AG09309 (cell line): ENCODE results near the gene TK2.
A peak's percentile ranks its signal among the peaks of the same experiment; 100 is the strongest.

Experiments used
- DNase-seq: peaks from one replicate; pipeline ENCODE4 v3.0.0-alpha.2; 2010; ENCODE audit warnings: low read depth
- H3K4me3 ChIP-seq: 2 replicates; pipeline ENCODE4 v1.5.1; 2011; ENCODE audit warnings: mild to moderate bottlenecking, low read depth, low read length, moderate library complexity; ENCODE audit not compliant: control insufficient read depth
- TF ChIP-seq, protein P1 (sequence below): IDR thresholded peaks from 2 replicates; pipeline ENCODE4 v1.5.1; 2011; ENCODE audit warnings: mild to moderate bottlenecking, low read depth, low read length, inconsistent platforms; ENCODE audit not compliant: insufficient read depth, control insufficient read depth; ENCODE audit errors: missing control alignments

Gene TK2

DNA sequence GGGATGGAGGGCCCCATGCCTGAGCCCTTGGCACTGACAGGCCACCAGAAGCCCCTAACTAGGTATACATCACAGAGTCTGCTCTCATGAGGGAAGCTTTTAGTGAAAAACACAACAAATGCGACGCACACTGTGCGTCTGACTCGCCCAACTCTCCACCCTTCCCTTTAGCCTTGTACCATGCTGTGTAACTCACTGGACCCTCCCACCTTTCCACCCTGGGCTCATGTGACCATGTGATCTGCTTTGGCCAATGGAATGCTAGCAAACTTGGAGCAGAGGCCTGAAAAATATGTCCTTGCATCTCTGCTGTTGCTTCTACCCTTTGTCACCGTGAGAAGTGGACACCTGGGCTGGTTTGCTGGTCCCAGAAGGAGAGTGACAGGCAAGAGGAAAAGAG, 21.6 kb downstream of the TK2 start:
- no peak overlapping the region for H3K4me3 ChIP-seq
- TF ChIP-seq, protein P1, sequence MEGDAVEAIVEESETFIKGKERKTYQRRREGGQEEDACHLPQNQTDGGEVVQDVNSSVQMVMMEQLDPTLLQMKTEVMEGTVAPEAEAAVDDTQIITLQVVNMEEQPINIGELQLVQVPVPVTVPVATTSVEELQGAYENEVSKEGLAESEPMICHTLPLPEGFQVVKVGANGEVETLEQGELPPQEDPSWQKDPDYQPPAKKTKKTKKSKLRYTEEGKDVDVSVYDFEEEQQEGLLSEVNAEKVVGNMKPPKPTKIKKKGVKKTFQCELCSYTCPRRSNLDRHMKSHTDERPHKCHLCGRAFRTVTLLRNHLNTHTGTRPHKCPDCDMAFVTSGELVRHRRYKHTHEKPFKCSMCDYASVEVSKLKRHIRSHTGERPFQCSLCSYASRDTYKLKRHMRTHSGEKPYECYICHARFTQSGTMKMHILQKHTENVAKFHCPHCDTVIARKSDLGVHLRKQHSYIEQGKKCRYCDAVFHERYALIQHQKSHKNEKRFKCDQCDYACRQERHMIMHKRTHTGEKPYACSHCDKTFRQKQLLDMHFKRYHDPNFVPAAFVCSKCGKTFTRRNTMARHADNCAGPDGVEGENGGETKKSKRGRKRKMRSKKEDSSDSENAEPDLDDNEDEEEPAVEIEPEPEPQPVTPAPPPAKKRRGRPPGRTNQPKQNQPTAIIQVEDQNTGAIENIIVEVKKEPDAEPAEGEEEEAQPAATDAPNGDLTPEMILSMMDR = no peak
- DNase-seq = no peak

DNA sequence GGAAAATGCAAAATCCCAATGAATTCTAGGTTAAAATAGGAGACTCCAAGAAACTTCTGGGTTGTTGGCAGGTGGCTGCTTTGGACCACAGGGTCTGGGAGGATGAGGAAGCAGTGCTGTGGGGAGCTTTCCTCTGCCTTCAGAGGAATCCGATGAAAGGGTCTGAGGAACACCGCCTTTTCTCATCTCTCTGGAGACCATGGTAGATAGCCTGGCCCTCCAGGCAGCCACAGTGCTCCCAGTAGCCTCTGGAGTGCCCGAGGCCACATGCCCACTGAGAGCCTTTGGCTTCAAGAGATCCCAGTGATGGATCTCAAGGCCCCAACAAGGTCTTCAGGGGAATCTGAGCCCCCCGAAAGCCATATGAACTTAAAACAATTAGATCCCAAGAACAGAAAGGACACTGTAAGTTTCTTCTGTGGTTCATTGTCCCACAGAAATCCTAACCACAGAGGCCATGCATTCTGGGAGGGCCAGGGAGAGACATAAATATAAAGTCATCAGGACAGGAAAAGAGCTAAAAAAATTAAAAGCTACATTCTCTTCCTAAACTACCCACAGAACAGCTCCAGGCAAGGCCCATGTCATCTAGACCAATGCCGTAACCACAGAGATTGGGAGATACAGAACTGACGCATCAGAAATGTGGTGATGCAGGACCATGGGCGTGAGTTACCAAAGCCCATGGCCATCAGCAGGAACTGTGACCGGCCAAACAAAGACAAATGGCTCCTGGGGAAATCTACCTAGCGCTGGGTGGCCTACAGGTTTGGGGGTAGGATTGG, 24.3 kb downstream of the TK2 start:
- no peak overlapping the region for H3K4me3 ChIP-seq
- DNase-seq = peak; percentile 63
- TF ChIP-seq, protein P1 = no peak

DNA sequence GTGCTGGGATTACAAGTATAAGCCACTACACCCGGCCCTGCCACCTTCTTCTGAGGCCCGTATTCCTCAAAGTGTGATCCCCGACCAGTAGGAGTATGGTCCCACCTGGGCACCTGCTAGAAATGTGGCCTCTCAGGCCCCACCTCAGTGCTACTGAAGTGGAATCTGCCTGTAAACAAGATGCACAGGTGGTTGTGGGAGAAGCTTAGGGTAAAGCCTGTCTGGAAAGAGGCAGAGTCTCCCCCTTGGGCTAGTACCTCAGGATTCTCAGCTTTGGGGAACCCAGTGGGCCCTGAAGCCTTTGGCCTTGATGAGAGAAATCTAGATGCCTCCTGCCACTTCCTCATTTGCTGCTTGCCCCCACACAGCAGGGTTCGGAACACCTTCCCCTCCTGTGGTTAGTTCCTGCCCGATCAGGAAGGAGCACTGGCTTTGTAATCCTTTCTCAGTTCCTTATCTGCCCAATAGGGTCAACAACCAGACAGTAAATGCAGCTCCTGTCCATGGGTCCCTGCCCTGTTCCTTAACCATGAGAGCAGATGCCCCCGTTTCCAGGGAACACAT, 25.2 kb downstream of the TK2 start:
- no peak overlapping the region for H3K4me3 ChIP-seq
- TF ChIP-seq, protein P1 = no peak
- DNase-seq = no peak

DNA sequence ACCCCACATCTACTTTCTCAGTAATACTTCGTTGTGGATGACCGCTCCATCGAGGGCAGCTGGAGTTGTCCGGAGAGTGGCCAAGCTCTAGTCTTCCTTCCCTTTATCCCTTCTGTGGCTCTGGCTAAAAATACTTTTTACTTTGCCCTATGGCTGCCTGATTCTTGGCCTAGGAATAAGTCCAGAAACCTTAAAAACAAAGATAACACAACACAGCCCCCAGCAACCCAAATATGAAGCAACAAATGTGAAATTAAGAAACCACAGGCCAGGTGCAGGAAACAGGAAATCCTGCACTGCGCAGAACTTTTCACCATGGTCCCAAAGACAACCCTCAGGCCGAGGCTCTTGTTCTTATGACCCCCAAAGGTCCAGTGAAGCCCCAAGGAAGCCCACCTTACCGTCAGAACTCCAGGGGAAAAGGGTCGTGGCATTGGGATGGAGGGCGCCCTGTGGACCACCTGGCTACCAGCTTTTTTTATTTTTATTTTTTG, 26.0 kb downstream of the TK2 start:
- H3K4me3 ChIP-seq = no peak overlapping the region
- no peak for DNase-seq
- TF ChIP-seq, protein P1 = no peak

DNA sequence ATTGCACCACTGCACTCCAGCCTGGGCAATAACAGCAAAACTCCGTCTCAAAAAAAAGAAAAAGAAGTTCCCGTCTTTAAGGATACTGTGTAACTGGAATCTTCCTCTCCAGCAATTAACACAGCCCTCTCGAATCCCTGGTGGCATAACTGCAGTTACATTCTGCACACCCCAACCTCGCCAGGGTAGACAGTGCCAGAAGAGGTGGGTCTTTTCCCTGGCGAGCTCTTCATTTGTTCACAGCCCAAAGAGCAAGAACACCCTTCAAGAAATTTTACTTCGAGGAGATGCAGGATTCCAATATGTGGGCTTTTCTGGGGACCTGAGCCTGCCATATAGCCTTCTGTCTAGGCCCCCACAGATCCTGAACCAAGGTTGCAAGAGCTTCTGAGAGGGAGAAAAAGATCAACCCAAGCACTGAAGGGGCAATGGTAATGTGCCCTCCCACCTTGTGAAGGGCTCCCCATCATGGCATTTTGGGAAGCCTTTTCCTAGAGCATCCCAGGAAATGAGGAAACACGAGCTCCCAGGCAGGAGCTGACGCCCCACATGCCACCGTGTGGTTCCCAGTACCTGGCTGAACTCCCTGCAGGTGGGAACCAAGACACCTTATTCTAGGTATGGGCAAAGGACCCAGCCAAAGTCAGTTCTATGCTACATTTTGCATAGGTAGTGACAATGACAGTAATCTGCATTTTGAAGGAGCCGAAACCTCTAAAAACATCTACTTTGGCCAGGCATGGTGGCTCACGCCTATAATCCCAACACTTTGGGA, 26.9 kb downstream of the TK2 start:
- TF ChIP-seq, protein P1 = no peak
- no peak overlapping the region for H3K4me3 ChIP-seq
- DNase-seq = no peak

DNA sequence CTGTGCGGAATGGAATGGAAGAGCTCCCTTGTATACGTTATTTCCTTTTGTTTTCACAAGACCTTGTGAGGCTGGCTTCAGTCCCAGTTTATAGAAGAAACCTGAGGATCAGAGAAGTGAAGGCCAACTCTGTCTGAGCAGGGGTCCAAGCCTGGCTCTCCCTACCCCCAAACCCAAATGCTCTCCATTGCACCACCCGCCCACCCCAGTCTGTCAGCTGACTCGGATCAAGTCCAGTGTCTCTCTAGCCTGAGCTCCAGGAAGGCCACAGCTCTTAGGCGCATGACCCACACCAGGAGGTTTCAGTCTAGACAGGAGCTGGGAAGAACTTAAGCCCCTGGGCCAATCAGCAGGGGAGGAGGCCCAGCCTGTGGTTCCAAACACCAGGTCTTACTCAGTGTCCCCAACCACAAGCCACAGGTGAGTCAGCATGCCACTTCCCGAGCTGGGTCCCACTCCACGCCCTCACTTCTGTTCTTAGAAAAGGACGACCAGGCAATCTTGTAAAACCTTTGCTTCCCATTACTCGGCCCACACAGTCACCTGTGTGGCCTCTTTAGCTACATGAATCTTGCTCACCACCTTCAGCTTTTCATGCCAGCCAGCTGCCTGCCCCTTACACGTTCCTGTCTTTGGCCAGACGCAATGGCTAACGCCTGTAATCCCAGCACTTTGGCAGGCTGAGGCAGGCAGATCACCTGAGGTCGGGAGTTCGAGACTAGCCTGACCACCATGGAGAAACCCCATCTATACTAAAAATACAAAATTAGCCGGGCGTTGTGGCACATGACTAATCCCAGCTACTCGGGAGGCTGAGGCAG, 27.8 kb downstream of the TK2 start:
- no peak overlapping the region for H3K4me3 ChIP-seq
- no peak for DNase-seq
- TF ChIP-seq, protein P1 = no peak
